HG02943 (cell line): ENCODE measurements around the gene SP7.
"Not testable (repeated sequence)": the region's sequence is repeated elsewhere in the genome, so short reads cannot be mapped to it uniquely, and the experiment has no call there.

Experiments used
- ATAC-seq: cut with Tn5 transposase; IDR thresholded peaks from one replicate; pipeline ENCODE4 v1.9.1; 2021; ENCODE audit warnings: mild to moderate bottlenecking, low read depth, moderate library complexity; ENCODE audit not compliant: unreplicated experiment

Gene SP7

GRCh38 chr12:53336181-53336681, at the start of gene SP7:
SP7 (minus strand) TSS chr12:53336354; CDS start chr12:53335646, 708 bp downstream.
- no peak for ATAC-seq

- ATAC-seq = no peak
Observed at GRCh38 chr12:53383258-53383657, 47.1 kb upstream of the SP7 start.

- no peak for ATAC-seq
Observed at GRCh38 chr12:53381731-53382630, 45.8 kb upstream of the SP7 start.

DNA sequence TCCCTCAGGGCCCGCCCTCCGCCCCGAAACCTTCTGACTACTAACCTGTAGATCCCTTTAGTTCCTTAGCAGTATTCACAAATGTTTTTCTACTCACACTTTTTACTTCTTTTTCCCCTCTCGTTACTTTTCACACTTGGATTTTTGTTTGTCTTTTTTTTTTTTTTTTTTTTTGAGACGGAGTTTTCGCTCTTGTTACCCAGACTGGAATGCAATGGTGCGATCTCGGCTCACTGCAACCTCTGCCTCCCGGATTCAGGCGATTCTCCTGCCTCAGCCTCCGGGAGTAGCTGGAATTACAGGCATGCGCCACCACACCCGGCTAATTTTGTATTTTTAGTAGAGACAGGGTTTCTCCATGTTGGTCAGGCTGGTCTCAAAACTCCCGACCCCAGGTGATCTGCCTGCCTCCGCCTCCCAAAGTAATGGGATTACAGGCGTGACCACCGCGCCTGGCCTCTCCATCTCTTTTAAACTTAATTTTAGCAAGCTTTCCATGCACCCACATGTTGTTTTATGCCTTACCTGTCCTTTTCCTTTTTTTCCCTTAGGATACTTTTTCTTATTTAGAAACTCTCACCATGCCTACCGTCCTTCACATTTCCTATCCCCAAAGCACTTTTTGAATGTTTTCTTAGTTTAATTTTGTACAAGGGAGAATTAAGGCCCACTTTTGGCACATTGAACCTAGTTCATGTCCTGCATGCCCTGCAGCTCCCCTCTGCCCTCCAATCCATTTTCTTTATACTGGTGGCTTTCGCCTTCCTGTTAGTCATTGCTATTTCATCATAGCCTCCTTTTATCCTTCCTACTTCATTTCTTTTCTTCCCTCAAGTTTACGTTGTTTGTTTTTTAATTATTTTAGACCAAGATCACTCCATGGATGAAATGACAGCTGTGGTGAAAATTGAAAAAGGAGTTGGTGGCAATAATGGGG, 44.9 kb upstream of the SP7 start:
- no peak for ATAC-seq

GRCh38 chr12:53380104-53380793, 44.1 kb upstream of the SP7 start, which contains the start of gene SP1:
SP1 (plus strand) TSS chr12:53380176; CDS start chr12:53380292, 116 bp downstream.
- peak; percentile 31 for ATAC-seq

- peak; percentile 71 for ATAC-seq
Observed at GRCh38 chr12:53379389-53380103, 43.4 kb upstream of the SP7 start.

- ATAC-seq = no peak
Observed at GRCh38 chr12:53378724-53379388, 42.7 kb upstream of the SP7 start.

GRCh38 chr12:53378222-53378621, 42.1 kb upstream of the SP7 start:
- ATAC-seq = no peak

- ATAC-seq = no peak
Observed at GRCh38 chr12:53376747-53377146, 40.6 kb upstream of the SP7 start.

DNA sequence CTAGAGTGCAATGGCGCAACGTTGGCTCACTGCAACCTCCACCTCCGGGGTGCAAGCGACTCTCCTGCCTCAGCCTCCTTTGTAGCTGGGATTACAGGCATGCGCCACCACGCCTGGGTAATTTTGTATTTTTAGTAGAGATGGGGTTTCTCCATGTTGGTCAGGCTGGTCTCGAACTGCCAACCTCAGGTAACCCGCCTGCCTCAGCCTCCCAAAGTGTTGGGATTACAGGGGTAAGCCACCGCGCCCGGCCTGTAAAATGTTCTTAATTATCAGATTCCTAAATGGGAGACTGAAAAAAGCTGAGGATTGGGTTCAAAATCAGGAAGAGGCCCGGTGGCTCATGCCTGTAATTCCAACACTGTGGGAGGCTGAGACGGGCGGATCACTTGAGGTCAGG, 38.1 kb upstream of the SP7 start:
- ATAC-seq = not testable (repeated sequence)

DNA sequence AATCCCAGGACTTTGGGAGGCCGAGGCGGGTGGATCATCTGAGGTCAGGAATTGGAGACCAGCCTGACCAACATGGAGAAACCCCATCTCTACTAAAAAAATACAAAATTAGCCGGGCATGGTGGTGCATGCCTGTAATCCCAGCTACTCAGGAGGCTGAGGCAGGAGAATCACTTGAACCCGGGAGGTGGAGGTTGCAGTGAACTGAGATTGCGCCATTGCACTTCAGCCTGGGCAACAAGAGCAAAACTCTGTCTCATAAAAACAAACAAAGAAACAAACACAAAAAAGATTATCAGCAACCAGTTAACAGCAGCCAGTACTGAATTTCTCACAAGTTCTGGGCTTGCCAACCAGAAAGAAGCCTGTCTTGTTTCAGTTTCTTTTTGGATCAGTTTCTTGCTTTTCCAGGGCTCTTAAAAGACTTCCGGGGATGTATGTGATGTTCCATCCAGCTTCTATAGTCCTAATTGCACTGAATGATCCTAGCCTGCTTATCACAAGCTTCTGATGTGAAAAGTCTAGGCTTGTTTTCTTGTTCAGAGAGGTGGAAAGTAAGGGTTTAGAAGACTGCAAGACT, 37.5 kb upstream of the SP7 start:
- not testable (repeated sequence) for ATAC-seq

- no peak for ATAC-seq
Observed at GRCh38 chr12:53365245-53365904, 29.2 kb upstream of the SP7 start.

DNA sequence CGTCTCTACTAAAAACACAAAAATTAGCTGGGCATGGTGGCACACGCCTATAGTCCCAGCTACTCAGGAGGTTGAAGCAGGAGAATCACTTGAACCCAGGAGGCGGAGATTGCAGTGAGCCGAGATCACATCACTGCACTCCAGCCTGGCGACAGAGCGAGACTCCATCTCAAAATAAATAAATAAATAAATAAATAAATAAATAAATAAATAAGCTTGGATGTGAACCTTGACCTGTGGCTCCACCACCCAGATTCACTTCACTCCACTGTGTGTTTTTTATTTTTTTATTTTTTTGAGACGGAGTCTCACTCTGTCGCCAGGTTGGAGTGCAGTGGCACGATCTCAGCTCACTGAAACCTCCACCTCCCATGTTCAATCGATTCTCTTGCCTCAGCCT, 25.5 kb upstream of the SP7 start:
- ATAC-seq = not testable (repeated sequence)

GRCh38 chr12:53358836-53359419, 22.8 kb upstream of the SP7 start:
- no peak for ATAC-seq

- no peak for ATAC-seq
Observed at GRCh38 chr12:53355121-53355520, 19.0 kb upstream of the SP7 start.

GRCh38 chr12:53353257-53353655, 17.1 kb upstream of the SP7 start:
- no peak for ATAC-seq

DNA sequence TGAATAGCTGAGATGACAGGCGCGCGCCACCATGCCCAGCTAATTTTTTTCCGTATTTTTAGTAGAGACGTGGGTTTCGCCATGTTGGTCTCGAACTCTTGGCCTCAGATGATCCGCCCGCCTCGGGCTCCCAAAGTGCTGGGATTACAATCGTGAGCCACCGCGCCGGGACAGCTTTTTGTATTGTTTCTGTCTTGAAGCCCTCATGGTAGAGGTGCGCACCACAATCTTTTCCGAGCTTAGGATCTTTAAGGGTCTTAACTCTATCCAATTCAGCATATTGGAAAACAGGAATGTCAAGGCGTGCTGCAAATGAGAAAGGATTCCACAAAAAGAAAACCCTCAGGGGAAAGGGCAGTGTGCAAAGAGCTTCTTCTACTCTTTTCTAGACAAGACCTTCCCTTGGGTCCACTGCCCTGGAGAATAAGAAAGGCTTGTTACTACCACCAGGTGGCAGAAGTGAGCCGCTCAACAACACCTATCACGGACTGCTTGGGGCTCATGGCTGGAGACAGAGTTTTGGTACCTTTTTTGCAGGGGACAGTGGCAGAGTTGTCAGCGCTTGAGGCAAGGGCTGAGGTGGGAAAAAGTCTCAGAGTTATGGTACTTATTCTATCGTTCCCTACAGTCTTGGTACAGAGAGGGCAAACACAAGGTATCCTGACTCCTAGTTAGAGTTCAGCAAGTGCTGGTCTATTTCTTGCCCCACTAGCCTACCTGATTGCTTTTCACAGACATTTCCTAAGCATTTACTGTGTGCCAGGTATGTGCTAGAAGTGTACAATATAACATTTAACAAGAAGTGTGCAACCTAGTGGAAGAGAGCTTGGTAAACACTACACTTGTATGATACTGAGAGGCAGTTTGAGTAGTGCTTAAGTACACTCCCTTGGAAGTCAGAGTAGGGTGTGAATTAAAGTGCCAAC, 16.4 kb upstream of the SP7 start:
- ATAC-seq = no peak
